GM12875 (cell line): ENCODE data around the gene CCDC89.

Source experiments
- H3K4me3 ChIP-seq: one replicate; pipeline ENCODE4 v1.5.1; 2011; ENCODE audit warnings: low read depth, low read length, control low read depth
- TF ChIP-seq, protein P1 (sequence below): IDR thresholded peaks from 2 replicates; pipeline ENCODE4 v1.5.1; 2011; ENCODE audit warnings: low read depth, mild to moderate bottlenecking, control low read depth, inconsistent platforms, low read length, moderate library complexity, borderline replicate concordance; ENCODE audit not compliant: insufficient read depth

The CCDC89 gene

DNA sequence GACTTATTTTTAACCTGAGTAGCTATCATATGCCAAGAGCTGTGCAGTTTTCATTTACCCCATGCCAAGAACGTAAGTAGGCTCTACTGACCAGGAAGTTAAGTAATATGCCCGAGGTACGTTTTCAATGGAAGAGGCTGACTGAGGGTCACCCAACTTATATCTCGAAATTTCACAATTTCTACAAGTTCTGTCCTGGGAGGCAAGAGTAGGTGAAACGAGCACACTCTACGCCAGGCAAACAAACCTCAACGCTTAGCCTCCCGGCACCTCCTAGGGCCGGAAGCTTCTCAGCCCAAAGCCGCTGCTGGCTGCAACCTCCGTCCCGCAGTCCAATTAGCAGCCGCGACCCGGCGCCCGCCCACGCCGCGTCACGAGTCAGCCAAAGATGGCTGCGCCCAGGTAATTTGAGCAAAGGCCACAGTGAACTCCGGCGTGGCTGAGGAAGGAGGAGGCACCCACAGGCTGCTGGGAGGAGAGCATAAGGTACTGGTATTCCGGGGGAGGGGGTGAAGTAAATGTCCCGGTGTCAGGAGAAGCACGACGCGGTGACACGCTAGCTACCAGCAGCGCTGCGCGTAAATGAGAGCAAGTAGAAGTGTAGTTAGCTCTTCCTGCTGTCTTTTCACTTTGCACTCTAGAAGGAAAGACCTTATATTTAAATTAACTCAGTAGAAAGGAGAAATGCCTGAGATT lies 38.2 kb downstream of the CCDC89 start, which contains the start of gene TMEM126A:
TMEM126A (plus strand) TSS at position 364 of the 696 bp plus-strand sequence. CDS start 2,289 bp downstream, outside the sequence.
- TF ChIP-seq, protein P1, sequence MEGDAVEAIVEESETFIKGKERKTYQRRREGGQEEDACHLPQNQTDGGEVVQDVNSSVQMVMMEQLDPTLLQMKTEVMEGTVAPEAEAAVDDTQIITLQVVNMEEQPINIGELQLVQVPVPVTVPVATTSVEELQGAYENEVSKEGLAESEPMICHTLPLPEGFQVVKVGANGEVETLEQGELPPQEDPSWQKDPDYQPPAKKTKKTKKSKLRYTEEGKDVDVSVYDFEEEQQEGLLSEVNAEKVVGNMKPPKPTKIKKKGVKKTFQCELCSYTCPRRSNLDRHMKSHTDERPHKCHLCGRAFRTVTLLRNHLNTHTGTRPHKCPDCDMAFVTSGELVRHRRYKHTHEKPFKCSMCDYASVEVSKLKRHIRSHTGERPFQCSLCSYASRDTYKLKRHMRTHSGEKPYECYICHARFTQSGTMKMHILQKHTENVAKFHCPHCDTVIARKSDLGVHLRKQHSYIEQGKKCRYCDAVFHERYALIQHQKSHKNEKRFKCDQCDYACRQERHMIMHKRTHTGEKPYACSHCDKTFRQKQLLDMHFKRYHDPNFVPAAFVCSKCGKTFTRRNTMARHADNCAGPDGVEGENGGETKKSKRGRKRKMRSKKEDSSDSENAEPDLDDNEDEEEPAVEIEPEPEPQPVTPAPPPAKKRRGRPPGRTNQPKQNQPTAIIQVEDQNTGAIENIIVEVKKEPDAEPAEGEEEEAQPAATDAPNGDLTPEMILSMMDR: no peak

DNA sequence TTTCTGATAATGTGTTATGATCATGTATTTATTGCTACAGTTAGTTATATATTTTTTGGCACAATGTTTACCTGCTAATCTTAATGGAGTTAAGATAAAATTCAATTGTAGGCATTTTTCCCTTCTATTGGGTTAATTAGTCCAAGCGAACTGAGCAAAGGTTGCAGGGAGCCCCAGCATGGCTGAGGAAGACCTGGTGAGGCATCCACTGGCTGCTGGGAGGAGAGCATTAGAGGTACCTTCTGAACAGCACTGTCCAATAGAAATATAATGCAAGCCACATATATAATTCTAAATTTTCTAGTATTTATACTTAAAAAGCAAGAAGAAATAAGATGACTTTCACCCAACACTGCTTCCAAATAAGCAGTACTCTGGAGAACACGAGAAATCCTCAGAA lies 38.9 kb downstream of the CCDC89 start:
- TF ChIP-seq, protein P1: no peak
- peak overlapping the region; percentile 74 for H3K4me3 ChIP-seq

More for the DNA sequence above, 38.2 kb downstream of the CCDC89 start, which contains the start of gene TMEM126A:
- H3K4me3 ChIP-seq: peak within 1 kb of the TSS; percentile 74

DNA sequence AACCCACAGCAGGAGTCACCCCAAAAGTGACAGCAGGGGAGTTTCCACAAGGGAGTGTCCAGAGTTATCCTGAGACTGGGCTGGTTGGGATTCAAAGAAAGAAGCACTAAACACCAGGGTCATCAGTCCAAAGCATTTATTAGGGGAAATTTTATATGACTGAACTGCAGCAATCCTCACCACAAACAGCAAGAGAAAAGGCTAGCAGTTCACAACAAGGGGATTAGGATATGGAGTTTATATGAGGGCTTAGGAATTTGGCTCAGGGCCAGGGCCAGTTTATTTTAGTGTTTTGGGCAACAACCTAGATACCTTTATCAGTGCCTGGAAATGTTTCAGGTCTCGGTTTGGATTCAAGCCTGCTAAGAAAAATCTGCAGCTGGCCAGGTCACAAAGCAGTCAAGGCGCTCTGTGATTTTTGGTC lies 42.8 kb downstream of the CCDC89 start:
- TF ChIP-seq, protein P1: no peak
- H3K4me3 ChIP-seq: no peak overlapping the region

DNA sequence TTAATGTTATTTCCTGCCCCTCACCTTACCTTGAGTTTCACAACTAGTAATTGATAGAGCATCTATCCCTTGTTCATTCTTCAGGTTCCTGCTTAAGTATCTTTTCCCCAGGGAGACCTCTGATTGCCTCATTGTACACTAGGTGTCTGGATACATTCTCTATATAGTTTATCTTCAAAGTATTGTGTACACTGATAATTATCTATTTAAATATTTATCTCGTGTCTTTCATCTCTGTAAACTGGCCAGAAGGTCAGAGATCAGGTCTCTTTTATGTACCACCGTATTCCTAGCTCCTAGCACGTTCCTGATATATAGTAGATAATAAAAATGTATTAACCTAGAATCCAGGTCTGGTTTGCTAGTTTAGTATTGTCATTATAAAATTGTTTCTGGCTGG lies 51.2 kb downstream of the CCDC89 start:
- H3K4me3 ChIP-seq: no peak overlapping the region
- TF ChIP-seq, protein P1: no peak
